Activated naive CD4-positive, alpha-beta T cell (primary cell): ENCODE data around the gene LRRIQ1.
"Not testable (repeated sequence)": the region's sequence is repeated elsewhere in the genome, so short reads cannot be mapped to it uniquely, and the experiment has no call there.

Source experiments
- DNase-seq, 4 experiments: peaks; one replicate each; lab custom pipeline; 2025; lab: John Stamatoyannopoulos, UW

The LRRIQ1 gene

DNA sequence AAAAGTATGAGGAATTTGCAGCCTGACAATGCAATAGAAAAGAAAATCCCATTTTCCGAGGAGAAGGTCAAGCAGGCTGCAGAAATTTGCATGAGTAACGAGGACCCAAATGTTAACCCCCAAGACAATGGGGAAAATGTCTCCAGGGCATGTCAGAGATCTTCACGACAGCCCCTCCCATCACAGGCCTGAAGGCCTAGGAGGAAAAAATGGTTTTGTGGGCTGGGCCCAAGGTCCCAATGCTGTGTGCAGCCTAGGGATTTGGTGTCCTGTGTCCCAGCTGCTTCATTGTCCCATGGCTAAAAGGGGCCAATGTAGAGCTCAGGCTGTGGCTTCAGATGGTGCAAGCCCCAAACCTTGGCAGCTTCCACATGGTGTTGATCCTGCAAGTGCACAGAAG is 167.7 kb downstream of the LRRIQ1 start:
- DNase-seq = not testable (repeated sequence)

GRCh38 chr12:85206543-85206942 is 170.4 kb downstream of the LRRIQ1 start:
- DNase-seq = no peak

DNA sequence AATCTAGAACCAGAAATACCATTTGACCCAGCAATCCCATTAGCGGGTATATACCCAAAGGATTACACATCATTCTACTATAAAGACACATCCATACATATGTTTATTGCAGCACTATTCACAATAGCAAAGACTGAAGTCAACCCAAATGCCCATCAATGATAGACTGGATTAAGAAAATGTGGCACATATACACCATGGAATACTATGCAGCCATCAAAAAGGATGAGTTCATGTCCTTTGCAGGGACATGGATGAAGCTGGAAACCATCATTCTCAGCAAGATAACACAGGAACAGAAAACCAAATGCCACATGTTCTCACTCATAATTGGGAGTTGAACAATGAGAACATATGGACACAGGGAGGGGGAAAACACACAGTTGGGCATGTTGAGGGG is 188.2 kb downstream of the LRRIQ1 start:
- not testable (repeated sequence) for DNase-seq

GRCh38 chr12:85225501-85225900 is 189.3 kb downstream of the LRRIQ1 start:
- no peak for DNase-seq

DNA sequence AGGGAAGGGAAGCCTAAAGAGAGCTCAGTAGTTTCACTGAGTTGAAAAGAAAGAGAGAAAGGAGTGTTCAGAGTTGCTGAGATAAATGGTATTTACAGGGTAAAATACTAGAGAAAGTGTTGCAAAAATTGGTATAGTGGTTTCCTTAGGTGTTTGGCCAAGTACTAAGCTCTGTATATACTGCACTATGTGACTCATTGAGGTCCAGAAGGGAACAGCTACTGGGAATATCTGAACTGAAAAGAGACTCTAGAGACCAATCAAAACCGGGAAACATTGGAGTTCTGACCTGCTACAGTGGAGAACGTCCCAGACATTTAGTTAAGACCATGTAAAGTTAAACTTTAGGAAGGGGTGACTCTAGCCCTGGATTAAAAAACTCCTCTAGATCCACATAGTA is 201.2 kb downstream of the LRRIQ1 start:
- no peak for DNase-seq

- no peak for DNase-seq
These were observed 208.4 kb downstream of the LRRIQ1 start for GRCh38 chr12:85244561-85244960.

DNA sequence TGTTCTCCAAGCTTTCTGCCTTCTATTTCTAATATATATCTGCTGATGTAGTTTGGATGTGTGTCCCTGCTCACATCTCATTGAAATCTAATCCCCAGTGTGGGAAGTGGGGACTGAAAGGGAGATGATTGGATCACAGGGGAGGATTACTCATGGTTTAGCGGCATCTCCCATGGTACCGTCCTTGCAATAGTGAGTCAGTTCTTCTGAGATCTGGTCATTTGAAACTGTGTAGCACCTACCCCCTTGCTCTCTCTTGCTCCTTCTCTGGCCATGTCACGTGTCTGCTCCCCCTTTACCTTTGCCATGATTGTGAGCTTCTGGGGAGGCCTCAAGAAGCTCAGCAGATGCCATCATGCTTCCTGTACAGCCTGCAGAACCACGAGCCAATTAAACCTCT is 217.7 kb downstream of the LRRIQ1 start:
- DNase-seq = no peak

DNA sequence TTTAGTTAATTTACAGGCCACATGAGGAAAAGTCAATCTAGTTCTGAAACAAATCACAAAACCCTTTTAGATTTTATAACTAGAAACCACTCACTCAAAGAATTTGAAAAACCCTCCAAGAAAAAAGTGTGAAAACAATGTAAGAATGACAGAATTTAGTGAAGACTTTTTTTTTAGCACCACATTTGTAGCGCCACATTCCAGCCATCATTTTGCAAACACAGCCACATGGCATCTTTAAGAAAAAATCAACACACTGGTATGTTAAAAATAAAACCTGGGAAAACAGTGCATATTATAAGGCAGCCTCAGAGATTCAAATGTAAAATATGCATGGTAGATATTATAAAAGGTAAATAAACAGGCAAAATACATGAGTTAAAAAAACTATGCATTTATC is 221.5 kb downstream of the LRRIQ1 start:
- no peak for DNase-seq

DNA sequence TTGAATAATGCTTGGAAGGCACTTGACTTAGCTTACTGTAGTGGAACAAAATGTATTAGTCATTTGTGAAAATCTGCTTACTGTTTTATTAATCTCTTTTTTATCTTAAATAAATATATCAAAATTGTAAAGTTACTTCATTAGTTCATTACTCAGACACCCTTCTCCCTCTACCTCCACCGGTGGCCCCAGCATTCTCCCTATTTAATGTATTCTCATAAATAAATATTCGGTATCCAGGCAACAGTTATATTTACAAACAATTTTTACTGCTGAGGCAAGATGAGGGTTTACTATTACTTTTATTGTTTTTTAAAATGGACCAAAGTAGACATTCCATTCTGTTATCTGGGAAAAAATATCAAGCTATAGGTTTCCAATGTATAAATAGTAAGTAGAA is 224.3 kb downstream of the LRRIQ1 start:
- DNase-seq = no peak

DNA sequence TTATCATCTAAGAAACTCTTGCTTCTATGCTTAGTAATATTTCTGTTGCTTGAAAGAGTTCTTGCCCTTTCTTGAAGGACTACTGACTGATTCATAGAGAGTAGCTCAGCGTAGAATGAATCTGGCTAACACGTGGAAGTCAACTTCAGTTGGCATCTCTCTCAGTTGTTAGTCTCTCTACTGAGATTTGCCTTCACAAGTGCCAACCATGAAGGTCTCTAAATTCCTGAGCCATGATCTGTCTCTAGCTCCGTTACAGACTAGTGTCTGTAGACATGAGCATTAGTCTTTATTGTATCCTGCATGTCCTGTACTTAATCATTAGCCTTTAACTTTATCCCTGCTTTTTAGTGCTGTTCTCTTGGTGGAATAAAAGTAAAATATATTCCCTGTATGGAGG is 224.7 kb downstream of the LRRIQ1 start:
- no peak for DNase-seq

GRCh38 chr12:85266356-85266755 is 230.2 kb downstream of the LRRIQ1 start:
- DNase-seq = no peak

- no peak for DNase-seq
These were observed 237.5 kb downstream of the LRRIQ1 start for GRCh38 chr12:85273381-85274314.

GRCh38 chr12:85274315-85274651 is 238.1 kb downstream of the LRRIQ1 start:
- no peak for DNase-seq

GRCh38 chr12:85275374-85275773 is 239.2 kb downstream of the LRRIQ1 start:
- no peak for DNase-seq

DNA sequence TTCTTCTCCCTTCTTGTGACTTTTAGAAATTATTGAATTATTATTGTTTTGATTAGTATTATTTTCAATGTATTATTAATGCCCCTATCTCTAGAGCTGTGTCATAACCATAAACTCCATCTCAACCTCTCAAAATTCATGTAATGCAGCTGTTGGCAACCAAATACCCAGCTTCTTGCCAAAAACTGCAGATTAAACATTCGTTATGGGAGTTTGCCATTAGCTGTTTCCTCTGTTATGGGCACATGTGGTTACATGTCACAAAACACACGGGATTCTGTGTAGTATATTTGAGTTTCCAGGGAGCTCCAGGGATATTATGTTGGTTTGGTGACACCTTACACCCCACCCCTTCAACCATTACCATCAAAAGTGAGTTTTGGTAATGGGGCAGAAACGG is 241.0 kb downstream of the LRRIQ1 start:
- DNase-seq = no peak

- DNase-seq = no peak
These were observed 241.9 kb downstream of the LRRIQ1 start for GRCh38 chr12:85277900-85278597.

DNA sequence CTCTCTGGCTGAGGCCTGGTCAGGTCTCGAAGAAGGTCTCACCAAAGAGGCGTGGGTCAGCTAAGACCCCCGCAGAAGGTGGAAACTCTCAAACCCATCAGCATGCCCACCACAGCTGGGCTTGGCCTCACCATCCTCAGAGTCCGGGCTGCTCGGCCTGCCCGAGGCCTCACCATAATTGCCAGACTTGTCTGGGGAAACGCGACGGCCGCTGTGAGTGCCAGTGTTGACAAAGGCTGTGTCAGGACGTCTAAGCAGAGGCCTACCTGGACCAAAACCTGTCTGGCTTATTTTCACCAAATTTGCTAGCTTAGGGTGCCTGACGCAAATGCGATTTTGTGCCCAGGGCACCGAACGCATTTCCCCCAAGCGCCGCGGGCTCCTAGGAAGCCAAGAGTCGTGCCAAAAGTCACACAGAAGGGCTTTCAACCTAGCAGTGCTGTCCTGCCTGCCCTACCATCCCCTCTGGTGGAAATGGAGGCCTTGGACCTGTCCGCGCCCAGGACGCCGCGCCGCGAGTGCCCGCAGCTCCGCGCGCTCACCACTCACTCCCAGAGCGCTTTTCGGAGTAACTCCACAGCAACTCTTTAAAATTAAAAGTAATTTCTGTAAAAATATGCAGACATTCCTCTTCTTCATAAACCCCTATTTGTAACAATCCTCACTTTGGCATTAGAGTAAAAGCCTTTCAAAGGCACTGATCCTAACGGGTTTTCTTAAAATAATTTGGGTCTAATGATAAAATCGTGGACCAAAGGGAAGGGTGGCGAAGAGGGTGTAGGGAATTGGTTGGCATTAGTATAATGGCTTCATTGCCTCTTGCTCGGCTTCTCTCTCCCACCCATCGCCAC is 242.7 kb downstream of the LRRIQ1 start:
- no peak for DNase-seq

DNA sequence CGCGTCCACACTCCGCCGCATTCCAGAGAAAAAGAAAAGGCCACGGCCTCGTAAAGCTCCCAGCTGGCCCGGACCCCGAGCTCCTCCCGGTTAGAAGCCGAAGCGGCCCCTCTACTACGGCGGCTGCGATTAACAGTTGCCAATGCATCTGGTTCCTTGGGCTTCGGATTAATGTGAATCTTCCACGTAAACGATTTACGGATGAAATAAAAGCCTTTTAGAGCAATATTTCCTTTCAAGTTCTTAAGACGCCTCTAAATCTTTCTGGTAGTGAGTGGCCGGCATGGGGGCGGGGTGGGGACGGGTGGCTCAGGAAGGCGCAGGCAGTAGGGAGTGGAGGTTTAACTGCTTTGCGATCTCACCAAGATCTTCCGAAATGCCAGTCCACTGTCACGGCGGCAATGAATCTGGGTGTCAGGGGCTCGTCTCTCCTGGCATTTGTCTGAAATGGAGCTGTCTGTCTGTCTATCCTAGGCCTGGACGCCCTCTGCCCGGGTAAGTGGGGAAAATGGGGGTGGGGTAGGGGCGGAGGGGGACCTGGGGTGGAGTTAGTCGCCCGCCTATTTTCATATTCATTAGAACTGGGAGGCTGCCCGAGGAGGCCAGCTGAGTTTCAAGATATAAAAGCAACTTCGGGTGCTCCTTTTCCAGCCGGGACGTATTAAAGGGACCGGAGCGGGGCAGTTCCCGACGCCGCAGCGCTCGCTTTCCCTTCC is 243.5 kb downstream of the LRRIQ1 start:
- no peak for DNase-seq

GRCh38 chr12:85280165-85280983 is 244.2 kb downstream of the LRRIQ1 start, which contains the start of gene ALX1:
TSS of gene ALX1 (plus strand) at chr12:85280220. CDS start at chr12:85280262, 42 bp downstream.
- no peak for DNase-seq

GRCh38 chr12:85280984-85281630 is 245.0 kb downstream of the LRRIQ1 start:
- DNase-seq = no peak
